DND-41 (cell line): ENCODE measurements around the gene KMT5C.

Source experiments
- ATAC-seq: fragments of 200-7000 bp; cut with Tn5 transposase; 3 replicates; pipeline ENCODE4 v1.9.1; 2021; ENCODE audit warnings: low read depth; ENCODE audit not compliant: insufficient read depth
- DNase-seq: peaks from one replicate; pipeline ENCODE4 v3.0.0-alpha.2; 2020
- H2AFZ ChIP-seq: 2 replicates; pipeline ENCODE4 v1.6.0; 2012; ENCODE audit warnings: low read depth, low read length
- H3K27ac ChIP-seq: 2 replicates; pipeline ENCODE4 v1.5.1; 2012; ENCODE audit warnings: low read length, inconsistent platforms
- H3K27me3 ChIP-seq: fragments of 200-600 bp; sonication (generic); 2 replicates; pipeline ENCODE4 v1.6.0; 2012; ENCODE audit warnings: low read length, mild to moderate bottlenecking, inconsistent platforms; ENCODE audit not compliant: insufficient read depth, poor library complexity
- H3K36me3 ChIP-seq: 2 replicates; pipeline ENCODE4 v1.5.1; 2012; ENCODE audit warnings: low read length, inconsistent platforms; ENCODE audit not compliant: insufficient read depth
- H3K4me1 ChIP-seq: 2 replicates; pipeline ENCODE4 v1.5.1; 2012; ENCODE audit warnings: mild to moderate bottlenecking, low read length; ENCODE audit not compliant: insufficient read depth
- H3K4me2 ChIP-seq: 2 replicates; pipeline ENCODE4 v1.6.0; 2012; ENCODE audit warnings: mild to moderate bottlenecking, moderate library complexity, low read length, inconsistent platforms; ENCODE audit not compliant: insufficient read depth
- H3K4me3 ChIP-seq, 2 experiments: fragments of 200-600 bp in 1 of 2; shearing (Covaris generic) in 1 of 2; 2 replicates each; pipeline ENCODE4 v1.5.1; 2012 to 2016; ENCODE audit warnings: inconsistent platforms in 2 of 2, low read length in 2 of 2, mild to moderate bottlenecking in 2 of 2, low read depth in 1 of 2, moderate library complexity in 1 of 2
- H3K79me2 ChIP-seq: 2 replicates; pipeline ENCODE4 v1.6.0; 2012; ENCODE audit warnings: low read length, inconsistent platforms; ENCODE audit not compliant: insufficient read depth
- H3K9ac ChIP-seq: 2 replicates; pipeline ENCODE4 v1.6.0; 2012; ENCODE audit warnings: low read depth, mild to moderate bottlenecking, inconsistent platforms, low read length, moderate library complexity
- H3K9me3 ChIP-seq: 2 replicates; pipeline ENCODE4 v1.5.1; 2012; ENCODE audit warnings: low read length, moderate library complexity, mild to moderate bottlenecking, inconsistent platforms; ENCODE audit not compliant: insufficient read depth, severe bottlenecking
- H4K20me1 ChIP-seq: 2 replicates; pipeline ENCODE4 v1.6.0; 2012; ENCODE audit warnings: low read length; ENCODE audit not compliant: insufficient read depth
- CTCF ChIP-seq: IDR thresholded peaks from 2 replicates; pipeline ENCODE4 v1.5.1; 2012; ENCODE audit warnings: borderline replicate concordance, low read length, moderate library complexity, mild to moderate bottlenecking; ENCODE audit not compliant: poor library complexity, severe bottlenecking; ENCODE audit errors: extremely low read depth
- EZH2 ChIP-seq: IDR thresholded peaks from 3 replicates; pipeline ENCODE4 v1.6.1; 2012; ENCODE audit warnings: borderline replicate concordance, low read depth, mild to moderate bottlenecking, moderate library complexity, low read length, inconsistent platforms; ENCODE audit not compliant: severe bottlenecking

Gene KMT5C

DNA sequence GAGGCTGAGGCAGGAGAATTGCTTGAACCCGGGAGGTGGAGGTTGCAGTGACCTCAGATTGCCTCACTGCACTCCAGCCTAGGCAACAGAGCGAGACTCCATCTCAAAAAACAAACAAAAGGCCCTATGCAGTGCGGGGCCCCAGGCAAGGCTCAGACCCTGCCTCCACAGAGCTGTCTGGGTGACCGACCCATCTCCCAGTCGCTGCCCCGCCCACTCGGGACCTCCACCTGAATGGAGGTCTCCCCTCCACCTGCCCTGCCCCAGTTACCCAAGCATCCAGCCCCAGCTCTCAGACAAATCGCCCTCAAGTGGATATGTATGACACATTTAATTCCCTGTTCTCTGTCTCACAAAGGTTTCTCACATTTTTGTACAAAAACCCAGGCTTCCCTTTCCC is 25.6 kb downstream of the KMT5C start:
- H3K9me3 ChIP-seq: no peaks in the 10 kb centered on the region
- no peaks in the 10 kb centered on the region for H3K79me2 ChIP-seq
- no peak overlapping the region for H3K4me3 ChIP-seq
- H3K27me3 ChIP-seq: no peaks in the 10 kb centered on the region
- no peak for ATAC-seq
- no peak for DNase-seq
- no peaks in the 10 kb centered on the region for H4K20me1 ChIP-seq
- no peaks in the 10 kb centered on the region for H3K36me3 ChIP-seq
- H3K9ac ChIP-seq: no peak overlapping the region
- no peak overlapping the region for H2AFZ ChIP-seq
- TF ChIP-seq CTCF (no peak), EZH2 (no peak)
- no peaks in the 10 kb centered on the region for H3K4me1 ChIP-seq
- no peak overlapping the region for H3K27ac ChIP-seq
- no peak overlapping the region for H3K4me2 ChIP-seq

DNA sequence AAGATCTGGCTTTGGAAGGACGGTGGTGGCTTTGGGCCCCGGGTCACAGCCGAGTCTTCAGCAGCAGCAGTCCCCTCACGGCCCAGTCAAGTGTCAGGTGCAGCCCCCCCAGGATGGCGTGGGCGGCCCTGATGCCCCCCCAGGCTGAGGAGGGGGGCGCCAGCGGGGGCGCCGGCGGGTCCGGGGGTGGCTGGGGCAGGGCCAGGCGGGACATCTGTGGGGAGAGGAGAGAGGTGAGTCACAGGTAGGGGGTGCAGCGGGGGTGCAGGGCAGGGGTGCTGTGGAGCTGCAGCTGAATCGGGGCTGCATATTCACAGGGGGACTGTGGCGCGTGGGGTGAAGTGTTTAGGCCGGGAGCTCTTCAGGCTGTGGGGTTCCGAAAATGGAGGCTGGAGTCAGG is 26.3 kb downstream of the KMT5C start:
- H3K79me2 ChIP-seq: no peaks in the 10 kb centered on the region
- ATAC-seq: no peak
- H4K20me1 ChIP-seq: no peaks in the 10 kb centered on the region
- H3K4me2 ChIP-seq: no peak overlapping the region
- no peaks in the 10 kb centered on the region for H3K27me3 ChIP-seq
- H3K9me3 ChIP-seq: no peaks in the 10 kb centered on the region
- DNase-seq: no peak
- no peak overlapping the region for H3K4me3 ChIP-seq
- TF ChIP-seq EZH2: no peak
- TF ChIP-seq CTCF: no peak
- H3K9ac ChIP-seq: no peak overlapping the region
- no peak overlapping the region for H3K27ac ChIP-seq
- no peak overlapping the region for H2AFZ ChIP-seq
- H3K36me3 ChIP-seq: no peaks in the 10 kb centered on the region
- H3K4me1 ChIP-seq: no peaks in the 10 kb centered on the region

GRCh38 chr19:55366790-55367189 is 27.1 kb downstream of the KMT5C start:
- H3K27ac ChIP-seq: no peak overlapping the region
- DNase-seq: no peak
- H2AFZ ChIP-seq: no peak overlapping the region
- H4K20me1 ChIP-seq: no peaks in the 10 kb centered on the region
- H3K79me2 ChIP-seq: no peaks in the 10 kb centered on the region
- no peak overlapping the region for H3K4me2 ChIP-seq
- H3K4me3 ChIP-seq: no peak overlapping the region
- TF ChIP-seq EZH2 (no peak), CTCF (no peak)
- no peak for ATAC-seq
- no peak overlapping the region for H3K9ac ChIP-seq
- no peaks in the 10 kb centered on the region for H3K27me3 ChIP-seq
- no peaks in the 10 kb centered on the region for H3K4me1 ChIP-seq
- no peaks in the 10 kb centered on the region for H3K36me3 ChIP-seq
- H3K9me3 ChIP-seq: no peaks in the 10 kb centered on the region

GRCh38 chr19:55368106-55368505 is 28.4 kb downstream of the KMT5C start:
- no peaks in the 10 kb centered on the region for H3K9me3 ChIP-seq
- H3K27me3 ChIP-seq: no peaks in the 10 kb centered on the region
- no peak overlapping the region for H3K4me3 ChIP-seq
- no peak overlapping the region for H2AFZ ChIP-seq
- H3K27ac ChIP-seq: no peak overlapping the region
- ATAC-seq (no peak), DNase-seq (no peak)
- TF ChIP-seq EZH2 (no peak), CTCF (no peak)
- no peak overlapping the region for H3K4me2 ChIP-seq
- no peaks in the 10 kb centered on the region for H3K79me2 ChIP-seq
- no peak overlapping the region for H3K9ac ChIP-seq
- no peaks in the 10 kb centered on the region for H3K4me1 ChIP-seq
- no peaks in the 10 kb centered on the region for H4K20me1 ChIP-seq
- H3K36me3 ChIP-seq: no peaks in the 10 kb centered on the region
